NT2/D1 (cell line): Measurements from ENCODE around the gene ZFAND2B.
"Not testable (repeated sequence)": the region's sequence is repeated elsewhere in the genome, so short reads cannot be mapped to it uniquely, and the experiment has no call there.

Source experiments
- DNase-seq: peaks from one replicate; pipeline ENCODE4 v3.0.0-alpha.2; 2011; ENCODE audit warnings: low read depth, low spot score
- H3K27me3 ChIP-seq: 2 replicates; pipeline ENCODE4 v1.6.0; 2011; ENCODE audit warnings: mild to moderate bottlenecking; ENCODE audit not compliant: insufficient read length, insufficient read depth
- H3K36me3 ChIP-seq: 2 replicates; pipeline ENCODE4 v1.6.1; 2011; ENCODE audit warnings: mild to moderate bottlenecking, low read length, mixed read lengths; ENCODE audit not compliant: insufficient read depth, insufficient read length
- H3K4me1 ChIP-seq: 2 replicates; pipeline ENCODE4 v1.5.1; 2011; ENCODE audit not compliant: insufficient read depth, insufficient read length
- H3K4me3 ChIP-seq: 2 replicates; pipeline ENCODE4 v1.5.1; 2011; ENCODE audit warnings: low read depth; ENCODE audit not compliant: insufficient read length
- H3K9ac ChIP-seq: 2 replicates; pipeline ENCODE4 v1.6.0; 2011; ENCODE audit warnings: low read depth; ENCODE audit not compliant: insufficient read length
- H3K9me3 ChIP-seq: 2 replicates; pipeline ENCODE4 v1.5.1; 2011; ENCODE audit warnings: mild to moderate bottlenecking, low read length; ENCODE audit not compliant: insufficient read depth
- SUZ12 ChIP-seq: IDR thresholded peaks from 2 replicates; pipeline ENCODE4 v1.6.1; 2011; ENCODE audit not compliant: insufficient read length, insufficient read depth; ENCODE audit errors: extremely low read depth
- YY1 ChIP-seq: IDR thresholded peaks from 2 replicates; pipeline ENCODE4 v1.6.1; 2011; ENCODE audit not compliant: insufficient read length, insufficient read depth
- ZNF274 ChIP-seq: IDR thresholded peaks from 2 replicates; pipeline ENCODE4 v1.6.1; 2011; ENCODE audit warnings: mild to moderate bottlenecking, low read depth, low read length

The ZFAND2B gene

DNA sequence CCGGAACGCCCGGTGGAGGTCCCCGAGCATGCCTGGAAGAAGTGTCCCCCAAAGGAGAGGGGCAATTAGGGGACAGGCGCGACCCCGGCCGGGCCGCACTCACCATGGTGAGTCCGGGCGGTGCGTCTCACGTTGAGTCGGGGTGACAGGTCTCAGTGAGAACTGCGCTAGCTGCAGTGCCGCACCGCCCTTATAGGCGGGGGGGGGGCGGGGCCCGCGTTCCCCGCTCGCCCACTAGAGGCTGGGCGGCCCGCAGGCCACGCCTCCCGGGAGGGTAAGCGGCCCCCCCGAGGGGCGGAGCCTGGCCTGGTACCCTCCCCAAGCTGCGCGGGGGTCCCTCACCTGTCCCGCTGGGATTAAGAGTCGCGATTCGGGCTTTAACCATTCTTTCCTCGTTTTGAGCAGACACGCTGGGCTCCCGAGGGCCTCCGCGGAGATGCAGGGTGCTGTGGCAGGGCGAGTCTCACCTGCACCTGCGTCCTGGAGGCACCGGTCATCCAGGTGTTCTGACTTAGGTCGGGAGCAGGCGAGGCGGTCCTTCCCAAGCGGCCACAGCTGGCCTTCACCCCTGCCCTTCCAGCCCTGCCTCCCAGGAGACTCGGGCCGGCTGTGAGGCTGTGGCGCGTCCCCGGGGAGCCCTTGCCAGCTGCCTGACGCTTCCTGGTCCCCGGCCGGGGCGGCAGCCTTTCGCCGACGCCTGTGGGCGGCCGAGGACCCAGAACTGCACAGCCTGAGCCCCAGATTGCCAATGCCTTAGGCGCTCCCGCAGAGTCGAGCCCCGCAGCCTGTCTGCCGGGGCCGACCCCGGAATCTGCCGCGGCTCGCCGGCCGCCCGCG lies 47.4 kb downstream of the ZFAND2B start, which contains the start of gene TUBA4A:
Gene TUBA4A, minus strand, starts transcription at position 166 of the 837 bp plus-strand sequence. Its CDS starts 60 bp downstream, at position 106.
- Histone ChIP-seq H3K27me3 (peaks cover 55% of the 10 kb centered on the region), H3K9me3 (no peaks in the 10 kb centered on the region), H3K9ac (peak within 1 kb of the TSS; percentile 72), H3K36me3 (peaks cover 25% of the 10 kb centered on the region), H3K4me3 (peak within 1 kb of the TSS; percentile 53), H3K4me1 (peaks cover 23% of the 10 kb centered on the region)
- TF ChIP-seq YY1: no peak
- TF ChIP-seq SUZ12: peak; percentile 84
- no peak for DNase-seq

DNA sequence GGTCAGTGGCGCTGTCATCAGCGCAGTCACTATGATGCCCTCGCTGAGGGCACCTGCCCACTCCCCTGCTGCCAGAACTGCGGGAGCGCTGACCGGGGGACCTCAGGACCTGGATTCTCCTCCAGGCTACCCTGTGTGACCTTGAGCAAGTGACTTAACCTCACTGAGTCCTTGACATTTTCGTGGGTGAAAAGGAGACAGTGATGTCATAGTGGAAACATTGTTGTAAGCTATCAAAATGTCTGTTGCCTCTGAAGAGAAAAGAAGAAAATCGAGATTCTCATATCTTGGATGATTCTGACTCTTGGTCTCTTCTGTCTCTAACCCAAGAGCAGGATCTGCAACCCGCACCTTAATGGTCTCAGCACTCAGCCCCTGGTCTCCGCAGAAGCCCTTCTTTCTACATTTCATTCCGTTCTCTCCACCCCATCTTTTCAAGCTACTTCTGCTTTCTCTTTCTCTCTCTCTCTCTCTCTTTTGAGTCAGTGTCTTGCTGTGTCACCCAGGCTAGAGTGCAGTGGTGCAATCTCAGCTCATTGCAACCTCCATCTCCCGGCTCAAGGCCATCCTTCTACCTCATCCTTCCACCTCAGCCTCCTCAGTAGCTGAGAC lies 48.1 kb downstream of the ZFAND2B start:
- Histone ChIP-seq H3K9ac (no peak overlapping the region), H3K9me3 (no peaks in the 10 kb centered on the region), H3K27me3 (peaks cover 57% of the 10 kb centered on the region), H3K36me3 (peaks cover 18% of the 10 kb centered on the region), H3K4me3 (peak overlapping the region; percentile 53), H3K4me1 (peaks cover 17% of the 10 kb centered on the region)
- TF ChIP-seq SUZ12 (no peak), ZNF274 (no peak), YY1 (no peak)
- no peak for DNase-seq

DNA sequence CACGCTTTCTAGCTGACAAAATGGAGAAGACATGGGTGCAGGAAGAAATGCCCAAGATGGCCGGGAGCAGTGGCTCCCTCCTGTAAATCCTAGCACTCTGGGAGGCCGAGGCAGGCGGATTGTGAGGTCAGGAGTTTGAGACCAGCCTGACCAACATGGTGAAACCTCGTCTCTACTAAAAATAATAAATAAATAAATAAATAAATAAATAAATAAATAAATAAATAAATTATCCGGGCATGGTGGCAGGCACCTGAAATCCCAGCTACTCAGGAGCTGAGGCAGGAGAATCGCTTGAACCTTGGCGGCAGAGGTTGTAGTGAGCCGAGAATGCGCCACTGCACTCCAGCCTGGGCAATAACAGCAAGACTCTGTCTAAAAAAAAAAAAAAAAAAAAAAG lies 52.4 kb downstream of the ZFAND2B start:
- not testable (repeated sequence) for H3K4me3 ChIP-seq, H3K4me1 ChIP-seq, H3K36me3 ChIP-seq, H3K9ac ChIP-seq, H3K9me3 ChIP-seq, DNase-seq
- peaks cover 32% of the 10 kb centered on the region for H3K27me3 ChIP-seq
